ENCODE results near the gene CDH12.

Gene CDH12

DNA sequence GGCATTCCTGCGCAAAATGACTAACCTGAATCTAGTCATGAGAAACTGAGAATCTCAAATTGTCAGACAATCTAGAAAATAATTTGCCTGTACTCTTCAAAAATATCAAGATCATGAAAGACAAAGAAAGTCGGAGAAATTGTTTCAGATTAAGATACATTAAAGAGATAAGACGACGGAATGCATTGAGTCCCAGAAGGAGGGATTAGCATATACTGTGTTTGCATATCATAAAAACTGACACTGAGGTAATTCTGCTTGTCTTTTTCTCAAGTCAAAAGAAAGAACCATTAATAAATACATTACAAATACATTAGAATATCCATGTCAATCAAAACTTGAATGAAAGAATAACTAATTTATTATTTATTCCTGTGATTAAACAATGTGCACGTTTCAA is 88.4 kb downstream of the CDH12 start:
- no peak for DNase-seq (ENCODE audit: low read depth in 2 of 2)

DNA sequence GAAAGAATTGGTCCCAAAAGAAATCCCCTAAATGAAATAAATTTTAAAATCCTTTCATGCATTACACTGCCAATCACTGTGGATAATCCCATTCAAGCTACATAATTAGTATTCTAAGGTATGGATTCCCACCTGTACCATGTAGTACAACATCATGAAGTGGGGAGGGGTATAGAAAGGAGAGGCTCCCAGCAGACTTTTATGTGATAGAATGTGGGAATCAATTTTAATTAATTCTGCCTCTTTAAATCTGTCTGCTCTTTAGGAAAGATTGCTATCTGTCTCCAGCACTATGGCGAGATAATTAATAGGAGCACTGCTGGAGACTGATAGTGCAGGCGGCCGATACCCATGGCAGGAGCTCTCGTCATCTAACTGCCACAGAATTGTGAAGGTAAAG is 95.4 kb downstream of the CDH12 start:
- no peak for DNase-seq (ENCODE audit: low read depth in 2 of 2)

DNA sequence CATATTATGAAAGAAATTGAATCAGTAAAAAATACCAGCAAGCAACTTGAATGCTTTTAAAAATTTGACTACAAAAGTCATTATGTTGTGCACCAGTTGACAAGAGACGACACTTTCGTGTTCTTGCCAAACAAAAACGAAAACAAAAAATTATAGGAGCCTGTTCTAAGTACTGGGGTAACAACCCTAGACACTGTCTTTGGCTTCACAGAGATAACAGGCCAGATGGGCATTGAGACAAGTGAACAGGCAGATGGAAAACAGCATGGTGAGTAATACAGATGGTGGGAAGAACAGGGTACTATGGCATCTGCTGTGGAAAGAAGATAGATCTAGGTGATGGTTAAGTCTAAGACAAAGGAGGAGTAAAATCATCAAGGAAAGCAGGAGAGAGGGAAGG is 99.0 kb downstream of the CDH12 start:
- no peak for DNase-seq (ENCODE audit: low read depth in 2 of 2)

DNA sequence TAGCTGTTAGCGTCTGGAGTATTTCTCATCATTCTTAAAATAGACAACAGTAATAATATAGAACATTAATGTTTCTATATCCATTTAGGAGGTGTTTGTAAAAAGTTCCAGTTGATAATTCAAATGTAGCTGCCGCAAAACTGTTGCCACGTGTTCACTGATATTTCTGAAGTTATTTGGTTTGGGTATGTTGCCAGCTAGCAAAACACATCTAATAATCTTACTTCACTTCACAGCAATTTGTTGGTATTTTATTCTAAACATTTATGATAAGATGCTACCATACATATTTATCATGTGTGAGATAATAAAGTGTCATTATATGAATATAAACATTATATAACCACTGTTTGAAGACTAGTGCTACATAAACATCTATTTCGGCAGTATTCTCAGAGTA is 101.6 kb downstream of the CDH12 start:
- no peak for DNase-seq (ENCODE audit: low read depth in 2 of 2)

DNA sequence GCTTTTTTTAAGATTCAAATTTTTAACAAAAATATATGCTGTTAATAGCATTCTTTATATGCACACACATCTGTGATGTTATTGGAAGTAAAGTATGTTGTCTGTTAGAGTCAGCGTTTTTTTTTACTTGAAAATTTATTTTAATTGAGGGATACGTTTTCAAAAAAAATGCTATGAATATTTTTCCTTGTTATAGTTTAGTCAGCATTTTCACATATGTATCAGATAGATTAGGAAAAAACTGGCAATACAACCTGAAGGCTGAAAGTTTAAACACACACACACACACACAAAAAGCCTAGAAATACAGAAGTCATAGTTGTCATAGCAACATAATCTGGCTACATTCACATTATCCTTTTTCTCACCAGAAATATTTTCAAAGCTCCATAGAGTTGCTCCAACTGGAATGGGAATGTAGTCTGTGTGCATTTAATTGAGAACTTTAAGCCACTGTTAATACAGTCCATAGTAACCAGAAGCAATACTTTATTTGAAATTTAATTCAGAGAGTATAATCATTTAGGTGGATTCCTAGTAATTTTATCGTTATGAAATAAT is 116.6 kb downstream of the CDH12 start:
- DNase-seq (ENCODE audit: low read depth in 2 of 2): no peak

DNA sequence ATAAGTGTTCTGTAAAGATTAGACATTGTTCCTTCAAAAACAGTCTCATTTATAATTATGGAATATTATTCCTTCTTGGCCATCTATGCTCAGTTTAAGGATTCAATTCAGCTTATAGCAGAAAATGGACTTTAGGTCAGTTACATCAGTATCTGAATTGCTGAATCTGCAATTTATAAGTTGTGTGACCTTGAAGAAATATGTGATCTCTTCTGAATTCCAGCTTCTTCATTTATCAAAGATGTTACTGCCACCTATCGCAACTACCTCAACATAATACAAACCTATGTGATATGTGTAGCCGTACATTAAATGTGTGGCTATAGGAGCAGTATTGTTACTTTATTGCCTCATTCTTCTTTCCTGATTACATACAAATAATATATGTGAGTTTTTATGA is 118.2 kb downstream of the CDH12 start:
- no peak for DNase-seq (ENCODE audit: low read depth in 2 of 2)

DNA sequence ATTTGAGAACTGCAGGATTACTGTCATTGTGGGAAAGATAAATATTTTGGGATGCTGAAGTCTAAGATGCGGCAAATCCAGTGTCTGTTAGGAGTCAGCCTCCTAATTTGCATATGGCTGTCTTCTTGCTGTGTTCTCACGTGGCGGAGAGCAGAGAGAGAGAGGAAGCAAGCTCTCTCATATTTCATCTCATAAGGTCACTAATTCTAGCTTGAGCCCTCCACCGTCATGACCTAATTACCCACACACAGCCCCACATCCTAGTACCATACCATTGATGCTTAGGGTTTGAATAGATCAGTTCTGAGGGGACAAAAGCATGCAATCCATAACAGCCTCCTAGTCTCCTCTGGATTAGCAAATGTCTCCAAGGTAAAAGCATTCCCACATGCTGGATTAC is 124.5 kb downstream of the CDH12 start:
- no peak for DNase-seq (ENCODE audit: low read depth in 2 of 2)

DNA sequence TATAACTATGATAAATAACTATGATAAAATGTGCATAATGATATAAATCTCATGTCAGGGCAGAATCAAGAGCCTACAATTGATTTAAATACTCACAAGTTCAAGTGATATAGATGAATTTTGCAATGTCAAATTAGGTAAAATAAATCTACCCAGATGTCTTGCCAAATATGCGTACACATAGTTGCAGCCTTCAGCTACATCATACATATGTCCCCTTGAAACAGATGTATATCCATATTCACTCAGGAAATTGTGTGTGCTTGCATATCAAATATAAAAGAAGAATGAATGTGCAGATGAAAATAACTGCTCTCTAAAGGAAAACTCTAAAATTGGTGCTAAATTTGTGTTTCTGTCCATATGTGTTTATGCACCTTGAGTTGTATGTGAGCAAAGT is 130.7 kb downstream of the CDH12 start:
- no peak for DNase-seq (ENCODE audit: low read depth in 2 of 2)

DNA sequence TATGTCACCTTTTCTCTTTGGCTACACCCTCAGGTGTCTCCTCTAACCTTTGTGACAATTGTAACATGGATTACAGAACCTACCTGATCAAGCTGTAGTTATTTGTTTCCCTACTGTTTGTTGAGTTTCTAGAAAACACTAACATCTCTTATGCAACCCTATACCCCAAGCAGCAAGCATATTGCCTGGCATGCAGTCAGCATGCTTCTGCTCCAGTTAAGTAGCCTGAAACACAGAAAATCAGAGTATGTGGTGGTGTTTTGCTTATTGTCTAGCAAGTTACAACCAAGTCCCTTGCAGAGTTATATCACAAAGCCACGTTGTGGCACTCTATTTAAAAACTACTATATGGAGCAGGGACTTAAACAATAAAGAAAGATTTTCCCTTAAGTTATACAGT is 131.1 kb downstream of the CDH12 start:
- no peak for DNase-seq (ENCODE audit: low read depth in 2 of 2)

DNA sequence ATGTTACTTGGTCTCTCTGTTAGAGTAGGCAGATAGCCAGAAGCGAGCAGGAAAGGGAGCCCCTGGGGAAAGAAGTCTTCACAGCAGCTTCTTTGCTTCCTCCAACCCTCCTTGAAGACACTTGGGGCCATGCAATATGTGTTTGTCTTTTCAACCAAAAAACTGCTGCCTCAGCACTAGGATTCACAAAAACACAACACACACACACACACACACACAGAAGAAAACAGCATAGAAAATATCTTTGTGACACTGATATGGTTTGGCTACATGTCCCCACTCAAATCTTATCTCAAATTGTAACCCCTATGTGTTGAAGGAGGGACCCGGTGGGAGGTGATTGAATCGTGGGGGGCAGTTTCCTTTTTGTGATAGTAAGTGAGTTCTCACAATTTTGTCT is 133.3 kb downstream of the CDH12 start:
- no peak for DNase-seq (ENCODE audit: low read depth in 2 of 2)

DNA sequence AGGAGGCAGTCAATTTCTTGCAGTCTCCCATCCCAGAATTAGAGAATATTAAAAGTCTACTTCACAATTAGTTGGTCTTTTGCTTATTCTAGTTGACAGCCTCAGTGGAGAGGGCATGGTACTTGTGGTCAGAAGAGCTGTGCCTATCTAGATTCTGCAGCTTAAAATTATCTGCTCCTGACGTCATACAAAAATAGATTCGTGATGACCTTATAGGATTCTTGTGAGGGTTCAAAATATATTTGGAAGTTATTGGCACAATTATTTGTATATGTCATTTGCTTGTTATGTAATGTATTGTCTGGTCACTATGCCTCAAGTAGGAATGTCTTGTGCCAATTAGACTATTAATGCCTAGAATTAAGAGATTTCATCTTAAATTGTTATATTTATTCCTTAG is 142.5 kb downstream of the CDH12 start:
- no peak for DNase-seq (ENCODE audit: low read depth in 2 of 2)

DNA sequence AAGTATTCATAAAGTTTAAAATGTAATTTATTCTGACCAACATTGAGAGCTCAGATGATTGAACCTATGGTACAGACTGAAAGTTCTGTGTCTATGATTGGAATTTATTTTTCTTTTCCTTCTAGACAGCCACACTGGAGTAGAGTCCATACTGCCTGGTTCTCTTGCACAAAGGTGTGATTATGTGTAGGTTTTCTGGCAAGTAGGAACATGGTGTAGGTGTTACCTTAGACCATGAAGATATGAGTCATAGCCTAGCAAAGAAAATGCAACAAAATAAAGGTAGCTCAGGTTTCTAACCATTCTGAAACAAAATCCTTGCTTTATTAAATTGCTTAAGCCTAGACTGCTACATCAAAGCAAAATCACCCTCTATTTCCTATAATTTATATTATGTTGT is 143.4 kb downstream of the CDH12 start:
- DNase-seq (ENCODE audit: low read depth in 2 of 2): no peak

DNA sequence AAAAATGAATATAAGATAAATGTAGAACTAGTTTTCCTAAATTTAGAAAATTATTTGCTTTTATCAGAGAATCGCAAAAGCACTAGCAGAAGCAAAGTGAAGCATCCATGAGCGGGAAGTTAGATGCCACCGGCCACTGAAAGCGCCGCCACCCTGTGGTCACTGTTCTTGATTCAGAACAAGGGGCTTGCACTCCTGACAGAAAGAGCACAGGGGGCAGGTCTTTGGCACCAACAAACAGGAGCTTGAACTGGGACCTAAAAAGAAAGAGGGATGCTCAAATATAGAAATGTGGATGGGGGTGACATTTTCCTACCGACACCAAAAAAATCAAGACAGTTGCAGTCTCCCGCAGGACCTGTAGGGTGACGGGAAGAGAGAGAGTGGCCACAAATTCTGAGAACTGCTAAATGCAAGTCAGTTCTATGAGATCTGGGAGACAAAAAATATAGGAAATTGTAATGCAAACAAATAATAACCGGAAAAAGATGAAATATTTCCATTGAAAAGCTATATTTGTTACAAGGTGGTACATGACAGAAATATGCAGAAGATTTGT is 144.3 kb downstream of the CDH12 start:
- DNase-seq (ENCODE audit: low read depth in 2 of 2): no peak

DNA sequence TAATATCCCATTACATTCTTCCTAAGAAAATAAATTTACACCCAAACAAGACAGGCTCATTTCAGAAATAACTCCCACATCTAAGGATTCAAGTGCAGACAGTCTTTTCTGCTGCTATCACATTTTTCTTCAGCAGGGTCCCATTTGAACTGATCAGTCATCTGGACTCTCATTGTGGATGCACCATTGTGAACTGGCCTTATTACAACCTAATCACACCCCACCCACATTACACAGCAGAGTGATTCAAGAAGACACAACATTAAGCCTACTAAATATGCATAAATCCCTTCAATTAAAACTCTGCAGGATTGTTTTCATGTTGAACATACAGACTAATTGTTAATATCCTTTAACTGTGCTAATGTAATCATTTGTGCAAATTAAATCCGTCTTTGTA is 146.2 kb downstream of the CDH12 start:
- no peak for DNase-seq (ENCODE audit: low read depth in 2 of 2)

DNA sequence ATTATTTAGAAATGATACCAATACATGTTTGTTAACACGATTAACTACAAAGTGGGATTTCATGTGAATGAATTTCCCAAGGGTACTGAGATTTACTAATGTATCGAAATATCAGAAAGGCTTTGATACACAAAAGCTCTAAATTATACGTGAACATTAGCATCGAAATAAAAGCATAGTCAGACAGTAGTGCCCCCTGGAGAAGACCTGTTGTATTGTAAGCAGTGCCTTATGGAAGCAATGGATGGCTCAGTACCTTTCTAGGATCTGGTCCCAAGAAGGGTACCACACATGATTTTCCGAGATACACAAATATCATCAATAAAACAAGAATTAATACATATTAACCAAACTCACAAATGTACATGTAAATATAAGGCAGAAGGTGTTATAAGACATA is 153.8 kb downstream of the CDH12 start:
- no peak for DNase-seq (ENCODE audit: low read depth in 2 of 2)

DNA sequence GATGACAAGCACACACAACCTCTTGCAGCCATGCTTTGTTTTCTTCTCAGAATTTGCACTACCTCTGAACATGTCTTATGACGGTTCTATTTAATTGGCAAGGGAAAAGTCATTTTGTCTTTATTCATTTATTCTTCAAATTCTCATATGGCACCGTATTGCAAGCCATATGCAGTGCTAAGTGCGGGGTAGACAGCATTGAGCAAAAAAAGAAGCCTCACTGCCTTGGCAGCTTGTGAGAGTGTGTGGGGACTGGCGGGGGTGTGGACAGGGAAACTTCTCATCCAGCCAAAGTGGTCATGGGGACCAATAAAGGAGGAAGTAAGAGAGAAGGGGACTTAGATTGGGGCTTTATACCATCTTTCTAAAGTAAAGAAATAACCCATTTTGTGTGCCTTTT is 160.0 kb downstream of the CDH12 start:
- no peak for DNase-seq (ENCODE audit: low read depth in 2 of 2)

DNA sequence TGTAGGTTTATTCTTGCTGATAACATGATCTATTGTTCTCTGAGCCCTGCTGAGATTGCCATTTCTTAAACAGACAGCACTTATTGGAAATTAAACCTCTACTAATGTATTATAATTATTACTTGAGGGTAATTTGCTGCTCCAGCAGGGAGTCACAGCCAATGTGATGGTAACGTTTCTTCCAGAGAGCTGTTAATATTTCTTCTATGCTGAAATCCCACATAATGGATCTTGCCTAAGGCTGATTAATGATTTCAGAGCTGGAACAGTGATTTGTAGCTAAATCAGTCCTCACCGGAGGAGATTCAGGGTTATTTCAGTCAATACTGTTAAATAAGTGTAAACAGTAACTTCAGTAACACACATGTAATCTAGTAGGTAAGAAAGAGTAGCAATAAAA is 170.1 kb downstream of the CDH12 start:
- DNase-seq (ENCODE audit: low read depth in 2 of 2): no peak

DNA sequence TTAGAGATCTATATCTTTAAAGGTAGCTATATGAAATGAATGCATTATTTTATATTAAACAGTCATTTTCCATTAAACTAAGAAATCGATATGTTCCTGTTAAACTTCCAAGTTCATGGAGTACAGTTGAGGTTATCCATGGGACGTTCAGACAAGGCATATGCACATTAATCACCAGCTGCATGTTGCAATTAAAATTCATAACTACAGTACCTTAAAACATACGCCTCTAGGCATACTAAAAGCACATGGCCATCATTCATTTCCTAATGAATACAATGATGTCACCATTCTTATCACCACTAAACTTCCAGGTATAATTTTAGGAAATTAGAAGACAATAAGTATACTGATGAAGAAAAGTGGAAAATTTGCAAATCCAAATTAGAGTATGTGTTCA is 174.3 kb downstream of the CDH12 start:
- no peak for DNase-seq (ENCODE audit: low read depth in 2 of 2)

DNA sequence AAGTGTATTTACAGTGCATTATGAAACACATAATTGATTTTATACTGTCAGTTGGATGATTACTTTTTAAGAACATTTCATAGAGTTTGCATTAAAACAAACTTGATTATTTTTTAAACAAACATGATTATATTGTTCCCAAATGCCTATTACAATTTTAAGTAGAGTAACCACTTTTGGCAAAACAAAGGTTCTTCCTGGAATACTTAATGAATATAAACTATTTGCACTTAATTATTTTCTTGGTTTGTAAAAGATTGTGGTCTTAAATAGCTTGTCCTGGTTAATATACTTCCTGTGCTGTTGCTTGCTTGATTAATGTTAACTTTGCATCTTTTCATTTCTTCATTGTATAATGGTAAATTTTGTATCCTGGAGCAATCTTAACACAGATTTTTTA is 180.0 kb downstream of the CDH12 start:
- no peak for DNase-seq (ENCODE audit: low read depth in 2 of 2)

DNA sequence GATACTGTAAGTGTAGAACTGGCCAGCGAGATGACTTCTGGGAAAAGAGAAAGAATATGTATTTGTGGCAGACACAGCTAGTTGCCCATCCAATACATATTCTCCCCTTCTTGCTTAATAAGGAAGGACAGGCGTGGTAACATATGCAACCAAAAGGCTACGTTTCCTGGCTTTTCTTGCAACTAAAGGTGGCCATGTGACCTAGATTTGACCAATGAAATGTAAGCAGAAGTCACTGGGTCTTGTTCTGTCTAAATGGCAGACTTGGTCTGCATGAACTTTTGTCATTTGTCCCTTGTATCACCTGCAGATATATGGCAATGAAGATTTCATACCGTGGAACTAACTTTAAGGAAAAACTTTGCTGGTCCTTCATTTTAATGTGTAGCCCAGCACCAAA is 183.8 kb downstream of the CDH12 start:
- DNase-seq (ENCODE audit: low read depth in 2 of 2): no peak

DNA sequence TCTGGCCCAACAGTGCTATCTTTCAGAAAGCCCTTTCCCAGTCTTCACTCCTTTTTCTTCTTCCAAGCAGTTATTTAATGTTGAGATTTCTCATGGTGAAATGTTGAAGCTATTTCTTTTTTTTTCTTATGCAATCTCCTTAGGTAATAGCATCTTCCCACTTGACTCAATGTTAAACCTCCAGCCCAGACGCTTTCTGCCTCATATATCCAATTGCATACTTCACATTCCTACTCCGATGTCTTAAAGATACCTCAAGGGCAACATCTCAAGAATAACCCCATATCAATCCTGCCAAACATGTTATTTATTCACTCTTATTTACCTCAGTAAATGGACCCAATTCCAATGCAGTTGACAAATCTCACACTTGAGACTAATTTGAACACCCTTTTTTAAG is 187.3 kb downstream of the CDH12 start:
- no peak for DNase-seq (ENCODE audit: low read depth in 2 of 2)

DNA sequence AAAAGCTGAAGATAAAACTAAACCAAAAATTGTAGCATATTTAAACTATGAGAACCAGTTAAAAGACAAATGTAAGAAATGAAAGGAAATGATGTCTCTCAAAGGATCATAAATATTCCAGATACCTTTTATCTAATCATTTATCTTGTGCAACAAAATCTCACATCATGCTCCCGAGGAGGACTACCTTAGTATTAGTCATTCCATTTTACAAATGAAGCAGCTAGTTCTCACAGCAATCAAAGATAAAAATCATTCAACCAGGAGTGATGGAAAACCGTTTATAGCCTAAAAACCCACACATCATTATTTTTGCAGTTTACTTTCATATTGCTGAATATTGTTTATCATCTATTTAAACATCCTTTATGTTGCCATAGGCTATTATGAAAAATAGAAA is 190.0 kb downstream of the CDH12 start:
- DNase-seq (ENCODE audit: low read depth in 2 of 2): no peak

DNA sequence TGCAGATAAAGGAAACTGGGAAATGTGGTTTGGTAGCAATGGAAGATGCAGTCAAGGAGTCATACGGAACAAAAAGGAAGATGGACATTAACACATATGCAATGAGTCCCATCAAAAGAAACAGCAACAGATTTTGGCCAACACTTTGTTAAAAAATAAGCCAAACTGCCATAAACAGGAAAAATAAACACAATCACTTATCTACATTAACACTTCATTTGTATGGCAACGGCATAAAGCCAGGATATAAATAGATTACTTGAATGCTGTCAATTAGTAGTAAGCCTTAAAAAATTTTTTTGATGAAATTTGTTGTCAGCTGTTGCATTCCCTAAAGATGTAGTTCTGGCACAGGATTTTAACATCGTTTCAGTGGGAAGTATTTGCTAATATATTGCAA is 190.8 kb downstream of the CDH12 start:
- no peak for DNase-seq (ENCODE audit: low read depth in 2 of 2)

DNA sequence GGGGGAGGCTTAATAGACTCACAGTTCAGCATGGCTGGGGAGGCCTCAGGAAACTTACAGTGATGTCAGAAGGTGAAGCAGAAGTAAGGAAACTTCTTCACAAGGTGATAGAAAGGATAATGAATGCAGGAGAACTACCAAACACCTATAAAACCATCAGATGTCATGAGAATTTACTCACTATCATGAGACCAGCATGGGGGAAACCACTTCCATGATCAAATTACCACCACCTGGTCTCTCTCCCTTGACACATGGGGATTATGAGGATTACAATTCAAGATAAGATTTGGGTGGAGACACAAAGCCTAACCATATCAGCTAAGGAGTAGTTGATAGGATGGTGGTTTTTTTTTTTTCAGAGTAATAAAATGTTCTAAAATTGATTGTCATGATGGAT is 201.8 kb downstream of the CDH12 start:
- DNase-seq (ENCODE audit: low read depth in 2 of 2): no peak

DNA sequence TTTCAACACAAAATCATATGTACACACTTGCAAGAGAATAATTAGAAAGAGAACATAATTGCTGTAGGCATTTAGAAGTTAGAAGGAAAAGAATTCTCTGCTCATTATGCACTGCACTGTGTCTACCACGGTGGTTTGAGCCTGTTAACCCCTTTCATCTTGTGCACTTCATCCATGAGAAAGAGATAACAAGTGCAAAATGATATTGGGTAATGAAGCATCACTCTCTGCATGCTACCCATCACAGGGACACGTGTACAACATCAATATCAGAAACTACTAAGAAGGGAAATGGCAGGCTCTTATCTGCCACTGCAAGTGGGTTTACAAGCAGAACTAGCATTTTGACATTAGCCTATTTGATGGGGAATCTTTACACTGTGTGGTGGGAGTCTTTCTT is 202.6 kb downstream of the CDH12 start:
- DNase-seq (ENCODE audit: low read depth in 2 of 2): no peak
